ENCODE measurements around the gene PKIB.
"Not testable (repeated sequence)": the region's sequence is repeated elsewhere in the genome, so short reads cannot be mapped to it uniquely, and the experiment has no call there.

PKIB gene

GRCh38 chr6:122712448-122713137 lies 102.4 kb downstream of the PKIB start:
- DNase-seq = no peak

GRCh38 chr6:122713138-122713537 lies 102.9 kb downstream of the PKIB start:
- no peak for DNase-seq

GRCh38 chr6:122714059-122714458 lies 103.9 kb downstream of the PKIB start:
- no peak for DNase-seq

GRCh38 chr6:122715725-122716124 lies 105.5 kb downstream of the PKIB start:
- DNase-seq = no peak

DNA sequence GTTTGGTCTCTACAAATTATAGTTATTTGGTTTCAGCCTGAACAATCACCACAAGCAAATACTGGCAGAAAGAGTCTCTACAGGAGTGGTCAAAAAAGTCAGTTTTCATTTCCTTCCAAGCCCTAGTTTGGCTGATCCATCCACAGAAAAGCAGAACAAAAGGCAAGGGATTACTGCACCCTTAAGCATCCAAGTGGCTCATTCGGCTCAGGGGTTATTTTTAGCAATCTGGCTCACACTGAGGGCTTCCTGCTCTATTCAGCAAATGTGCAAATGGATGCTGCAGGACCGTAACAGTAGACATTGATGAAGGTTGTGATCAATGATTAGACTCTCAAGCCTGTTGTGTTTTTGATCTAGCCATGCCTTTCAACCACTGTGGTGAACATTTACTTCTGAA lies 107.1 kb downstream of the PKIB start:
- no peak for DNase-seq

DNA sequence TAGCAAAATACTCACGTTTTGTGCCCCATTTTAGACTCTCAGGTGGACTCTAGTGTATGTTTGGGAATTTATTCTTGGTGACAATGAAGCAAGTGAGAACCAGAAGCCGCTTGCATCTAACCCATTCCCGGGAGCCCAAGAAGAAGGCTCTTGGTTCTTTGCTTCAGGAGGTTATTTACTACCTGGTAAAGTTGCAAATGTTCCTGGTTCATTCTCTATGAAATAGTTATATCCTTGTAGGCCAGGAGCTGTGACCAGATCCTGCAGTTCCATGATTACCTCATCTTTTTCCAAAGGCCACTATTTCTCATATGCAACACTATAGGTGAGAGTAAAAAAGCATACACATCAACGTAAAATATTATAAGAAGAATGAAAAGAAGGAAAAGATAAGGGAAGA lies 108.4 kb downstream of the PKIB start:
- no peak for DNase-seq

- no peak for DNase-seq
Observed at GRCh38 chr6:122719176-122719575, 109.0 kb downstream of the PKIB start.

DNA sequence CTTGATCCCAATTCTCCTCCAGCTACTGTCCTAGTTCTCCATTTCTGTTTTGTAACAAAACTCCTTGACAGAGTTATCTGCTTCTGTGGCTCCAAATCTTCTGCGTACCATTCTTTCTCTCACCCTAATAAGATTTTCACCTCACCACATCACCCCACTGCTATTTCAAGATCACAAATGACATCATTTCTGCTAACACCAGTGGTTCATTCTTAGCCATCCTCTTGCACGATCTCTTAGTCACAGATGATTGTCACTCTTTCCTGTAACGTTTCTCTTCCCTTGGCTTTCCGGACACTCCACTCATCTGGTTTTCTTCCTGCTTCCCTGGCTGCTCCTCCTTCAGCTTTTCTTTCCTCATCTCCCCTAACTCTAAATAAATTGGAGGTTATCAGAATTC lies 112.5 kb downstream of the PKIB start:
- DNase-seq = no peak

DNA sequence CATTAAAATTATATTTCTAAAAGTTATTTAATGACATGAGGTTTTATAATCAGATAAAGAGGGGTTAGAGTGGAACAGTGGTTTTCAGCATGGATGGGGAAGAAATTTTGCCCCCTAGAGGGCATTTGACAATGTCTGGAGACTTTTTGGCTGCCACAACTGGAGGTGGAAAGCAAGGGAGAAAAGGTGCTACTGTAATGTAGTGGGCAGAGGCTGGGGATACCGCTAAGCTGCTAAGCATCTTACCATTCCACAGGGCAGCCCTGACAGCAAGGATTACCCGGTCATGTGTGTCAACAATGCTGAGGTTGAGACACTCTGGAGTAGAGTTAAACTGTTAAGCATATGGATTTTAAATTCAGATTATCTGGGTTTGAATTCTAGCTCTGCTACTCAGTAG lies 116.4 kb downstream of the PKIB start:
- no peak for DNase-seq

DNA sequence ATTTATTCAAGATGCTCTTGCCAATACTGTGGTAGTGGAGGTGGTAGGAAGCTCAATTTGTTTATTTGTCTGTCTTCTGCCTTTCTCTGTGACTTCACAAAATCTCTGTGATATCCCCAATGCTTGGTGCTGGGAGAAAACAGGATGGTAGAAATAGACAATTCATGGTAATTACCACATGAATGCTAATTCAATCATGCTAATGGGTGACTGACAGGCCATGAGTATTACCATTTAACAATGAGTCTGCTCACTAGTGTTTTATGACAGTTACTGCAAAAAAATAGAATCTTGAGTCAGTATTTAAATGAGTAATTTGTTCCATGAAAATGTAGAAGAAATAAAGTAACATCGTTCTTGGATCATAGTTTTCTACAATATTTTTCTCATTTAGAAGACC lies 117.0 kb downstream of the PKIB start:
- DNase-seq = no peak

DNA sequence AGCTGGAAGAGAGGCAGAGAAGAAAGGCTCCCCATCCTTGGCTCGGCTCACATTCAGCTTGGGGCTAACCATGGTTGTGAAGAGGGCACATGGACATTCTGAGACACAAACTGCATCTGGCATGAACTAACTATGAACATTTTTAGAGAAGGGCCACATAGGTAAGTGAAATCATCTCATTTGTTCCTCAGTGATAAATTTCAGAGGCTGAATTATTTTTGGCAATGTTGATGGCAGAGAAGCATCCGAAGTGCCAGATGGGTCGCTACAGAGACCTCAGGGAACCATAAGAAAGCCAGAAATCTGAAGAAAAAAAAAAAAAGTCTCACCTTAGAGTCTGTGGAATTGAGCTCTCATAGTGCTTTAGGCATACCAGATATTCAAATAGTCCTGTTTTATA lies 120.1 kb downstream of the PKIB start:
- no peak for DNase-seq

- peak; percentile 69 for DNase-seq
Observed at GRCh38 chr6:122730775-122731386, 120.7 kb downstream of the PKIB start.

DNA sequence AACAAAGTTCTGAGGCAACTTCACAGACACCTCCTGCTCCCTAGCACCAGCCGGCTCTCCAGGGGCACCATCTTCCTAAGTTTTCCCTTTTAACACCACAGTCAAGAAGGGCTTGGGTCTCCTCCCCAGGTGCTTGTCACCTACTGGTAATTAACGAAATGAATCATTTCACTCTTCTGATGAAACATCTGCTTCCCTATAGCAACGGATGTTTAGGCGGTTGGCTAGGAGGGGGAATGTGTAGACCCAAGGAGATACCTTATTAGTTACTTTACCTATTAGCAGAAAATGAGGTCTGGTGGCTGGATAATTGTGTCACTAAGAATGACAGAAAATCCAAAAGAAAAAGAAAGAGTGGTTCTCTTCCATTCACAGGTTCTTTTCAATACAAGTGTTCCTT lies 123.1 kb downstream of the PKIB start:
- DNase-seq = no peak

GRCh38 chr6:122734529-122735395 lies 124.6 kb downstream of the PKIB start:
- DNase-seq = peak; percentile 16

GRCh38 chr6:122735582-122735981 lies 125.4 kb downstream of the PKIB start:
- DNase-seq = peak; percentile 75

DNA sequence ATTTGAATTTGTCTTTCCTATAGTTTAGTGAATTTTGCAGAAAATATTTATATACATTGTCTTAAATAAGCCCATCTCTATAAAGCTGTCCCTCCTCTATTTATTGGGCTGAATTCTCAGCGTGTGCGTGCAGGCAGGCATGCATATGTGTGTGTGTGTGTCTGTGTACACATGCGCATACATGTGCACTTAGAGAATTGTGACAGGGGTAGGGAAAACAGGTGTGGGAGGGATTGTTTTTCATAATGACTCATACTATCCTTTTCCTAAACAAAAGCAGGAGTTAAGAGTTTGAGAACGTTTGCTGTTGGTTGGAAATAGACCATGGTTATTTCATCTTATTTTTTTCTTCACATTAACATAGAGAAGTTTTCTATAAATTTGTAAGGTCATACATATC lies 126.0 kb downstream of the PKIB start:
- peak; percentile 55 for DNase-seq

- DNase-seq = peak; percentile 19
Observed at GRCh38 chr6:122736616-122737015, 126.4 kb downstream of the PKIB start.

- no peak for DNase-seq
Observed at GRCh38 chr6:122740091-122740490, 129.9 kb downstream of the PKIB start.

DNA sequence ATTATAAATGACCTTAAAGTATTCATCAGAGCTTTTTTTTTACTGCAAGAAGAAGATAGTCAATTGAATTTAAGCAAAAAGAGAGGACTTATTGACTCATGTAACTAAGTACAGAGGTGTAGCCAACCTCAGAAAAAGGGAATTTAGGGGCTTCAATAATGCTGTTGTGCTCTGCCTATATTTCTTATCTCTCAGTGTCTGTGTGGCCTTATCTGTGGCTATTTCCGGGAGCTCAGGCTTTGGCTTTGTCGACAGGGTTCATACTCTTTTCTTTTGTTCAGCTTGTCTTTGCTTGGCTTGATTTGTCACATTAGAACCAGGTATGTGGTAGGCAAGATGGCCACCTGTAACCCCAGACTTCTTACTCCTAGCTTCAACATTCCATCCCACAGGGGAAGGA lies 130.7 kb downstream of the PKIB start:
- no peak for DNase-seq

DNA sequence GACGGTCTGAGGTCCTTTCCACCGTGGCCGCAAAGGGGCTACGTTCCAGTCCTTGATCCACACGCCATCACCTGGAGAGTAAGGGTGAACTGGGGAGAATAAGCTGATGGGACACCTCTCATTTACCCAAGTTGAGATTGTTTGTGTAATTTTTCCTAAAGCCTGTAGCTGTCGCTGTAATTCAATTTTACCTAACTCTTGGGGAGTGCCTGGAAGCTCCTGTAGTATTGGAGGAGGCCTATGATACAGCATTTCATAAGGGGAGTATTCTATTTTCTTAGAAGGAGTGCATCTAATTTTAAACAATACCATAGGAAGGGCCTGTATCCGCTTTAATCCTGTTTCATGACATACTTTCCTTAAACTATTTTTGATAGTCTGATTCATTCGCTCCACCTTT lies 134.0 kb downstream of the PKIB start:
- peak; percentile 69 for DNase-seq

GRCh38 chr6:122744856-122745255 lies 134.7 kb downstream of the PKIB start:
- DNase-seq = peak; percentile 99

- peak; percentile 8 for DNase-seq
Observed at GRCh38 chr6:122746688-122747087, 136.5 kb downstream of the PKIB start.

GRCh38 chr6:122747573-122747972 lies 137.4 kb downstream of the PKIB start:
- no peak for DNase-seq

DNA sequence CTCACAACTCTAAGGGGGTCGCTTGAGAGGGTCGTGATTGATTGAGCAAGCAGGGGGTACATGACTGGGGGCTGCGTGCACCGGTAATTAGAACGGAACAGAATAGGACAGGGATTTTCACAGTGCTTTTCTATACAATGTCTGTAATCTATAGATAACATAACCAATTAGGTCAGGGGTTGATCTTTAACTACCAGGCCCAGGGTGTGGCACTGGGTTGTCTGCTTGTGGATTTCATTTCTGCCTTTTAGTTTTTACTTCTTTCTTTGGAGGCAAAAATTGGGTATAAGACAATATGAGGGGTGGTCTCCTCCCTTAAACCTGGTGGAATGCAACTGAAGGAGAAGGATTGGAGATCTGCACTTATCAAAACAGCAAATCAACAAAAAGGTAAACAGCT lies 138.7 kb downstream of the PKIB start:
- DNase-seq = not testable (repeated sequence)
